ENCODE results near the gene PARP16.

Gene PARP16

GRCh38 chr15:65310431-65311137 lies 23.9 kb upstream of the PARP16 start:
- no peak for DNase-seq

- DNase-seq: no peak
These were observed 23.3 kb upstream of the PARP16 start for GRCh38 chr15:65309882-65310418.

- no peak for DNase-seq
These were observed 21.3 kb upstream of the PARP16 start for GRCh38 chr15:65307978-65308377.

- DNase-seq: no peak
These were observed 19.9 kb upstream of the PARP16 start for GRCh38 chr15:65306551-65306950.

GRCh38 chr15:65305776-65306175 lies 19.1 kb upstream of the PARP16 start:
- DNase-seq: no peak

GRCh38 chr15:65305150-65305758 lies 18.6 kb upstream of the PARP16 start:
- DNase-seq: no peak

- DNase-seq: peak; percentile 99
These were observed 17.9 kb upstream of the PARP16 start, which contains the start of gene RNU5B-1 for GRCh38 chr15:65304381-65305149. TSS of gene RNU5B-1 (plus strand) at chr15:65304677.

- DNase-seq: peak; percentile 65
These were observed 17.2 kb upstream of the PARP16 start for GRCh38 chr15:65303687-65304380.

- DNase-seq: no peak
These were observed 15.4 kb upstream of the PARP16 start for GRCh38 chr15:65302061-65302460.

- no peak for DNase-seq
These were observed 14.3 kb upstream of the PARP16 start for GRCh38 chr15:65300924-65301441.

- no peak for DNase-seq
These were observed 12.0 kb upstream of the PARP16 start for GRCh38 chr15:65298731-65299130.

- no peak for DNase-seq
These were observed 6.3 kb upstream of the PARP16 start for GRCh38 chr15:65292938-65293518.

- DNase-seq: no peak
These were observed 3.5 kb upstream of the PARP16 start for GRCh38 chr15:65290228-65290627.

GRCh38 chr15:65289261-65289854 lies 2.7 kb upstream of the PARP16 start:
- DNase-seq: no peak

- no peak for DNase-seq
These were observed 805 bp upstream of the PARP16 start for GRCh38 chr15:65287520-65287855.

GRCh38 chr15:65286069-65286703 lies 497 bp downstream of the PARP16 start:
- DNase-seq: no peak

GRCh38 chr15:65285291-65286068 lies 1.2 kb downstream of the PARP16 start:
- DNase-seq: peak; percentile 58

GRCh38 chr15:65278480-65278879 lies 8.2 kb downstream of the PARP16 start:
- no peak for DNase-seq

- DNase-seq: no peak
These were observed 9.7 kb downstream of the PARP16 start for GRCh38 chr15:65277015-65277414.

- DNase-seq: peak; percentile 29
These were observed 11.0 kb downstream of the PARP16 start for GRCh38 chr15:65275728-65276126.
